Activated effector memory CD4-positive, alpha-beta T cell treated with anti-CD3 and anti-CD28 coated beads, Interleukin-2, amount 50 U/mL, for 16 hours (primary cell): ENCODE results near the gene NPIPA3.
"Not testable (repeated sequence)": the region's sequence is repeated elsewhere in the genome, so short reads cannot be mapped to it uniquely, and the experiment has no call there.

Experiments
- DNase-seq: peaks from one replicate; pipeline ENCODE4 v3.0.0-alpha.2; 2020

The NPIPA3 gene

DNA sequence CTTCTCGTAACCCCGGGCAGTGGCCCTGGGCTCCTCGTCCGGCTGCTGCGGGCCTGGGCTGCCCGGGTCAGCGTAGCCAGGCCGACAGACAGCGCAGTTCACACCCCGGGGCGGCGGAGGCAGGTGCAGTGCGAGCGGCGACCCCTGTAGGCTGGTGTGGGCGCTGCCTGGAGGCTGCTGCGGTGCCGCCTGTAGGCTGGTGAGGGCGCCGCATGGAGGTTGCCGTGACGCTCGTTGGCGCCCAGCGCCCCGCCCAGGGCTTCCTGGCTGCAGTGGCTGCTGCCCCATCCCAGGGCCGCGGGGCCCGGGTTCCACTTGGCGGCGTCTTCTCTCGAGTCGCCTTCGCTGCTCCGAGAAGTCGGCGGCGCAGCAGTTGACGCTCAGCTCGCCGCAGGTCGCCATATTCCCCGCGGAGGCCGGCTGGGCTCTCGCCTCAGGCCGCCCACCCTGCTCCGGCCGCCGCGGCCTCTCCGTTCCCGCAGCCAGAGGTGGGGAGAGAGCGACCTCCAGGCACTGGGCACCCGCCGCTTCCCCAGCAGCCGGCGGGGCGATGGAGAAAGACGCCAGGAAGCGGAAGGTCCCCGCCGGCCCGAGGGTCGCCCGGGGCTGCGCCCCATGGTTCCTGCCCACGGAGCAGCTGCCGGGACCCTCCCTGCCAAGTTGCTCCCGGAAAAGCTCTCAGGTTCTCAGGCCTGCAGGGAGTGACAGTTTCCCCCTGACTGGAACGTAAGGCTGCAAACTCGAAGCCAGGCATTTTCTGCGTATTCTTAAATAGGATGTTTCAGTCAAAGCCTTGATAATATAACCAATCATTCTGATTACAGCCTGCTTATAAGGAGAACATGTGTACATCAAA, at the start of gene NPIPA3:
TSS of gene NPIPA3 (plus strand) at position 256 of the 856 bp plus-strand sequence. CDS start 5,533 bp downstream, outside the sequence.
- DNase-seq: not testable (repeated sequence)

DNA sequence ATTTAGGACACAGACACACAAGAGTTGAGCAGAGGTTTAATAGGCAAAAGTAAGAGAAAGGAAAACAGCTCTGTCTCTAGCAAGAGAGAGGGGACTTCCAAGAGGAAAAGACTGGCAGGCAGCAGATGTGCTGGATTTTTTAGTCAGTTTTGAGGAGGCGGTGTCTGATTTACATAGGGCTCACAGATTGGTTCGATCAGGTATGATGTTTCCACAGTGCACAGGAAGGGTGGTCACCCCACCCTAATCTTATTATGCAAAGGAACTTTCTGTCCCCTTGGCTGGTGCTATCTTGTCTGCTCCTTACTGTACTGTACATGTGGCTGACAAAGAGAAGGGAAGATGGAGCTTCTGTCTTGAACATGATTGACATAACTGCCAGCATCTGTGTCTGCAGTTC, 45.1 kb upstream of the NPIPA3 start:
- no peak for DNase-seq

DNA sequence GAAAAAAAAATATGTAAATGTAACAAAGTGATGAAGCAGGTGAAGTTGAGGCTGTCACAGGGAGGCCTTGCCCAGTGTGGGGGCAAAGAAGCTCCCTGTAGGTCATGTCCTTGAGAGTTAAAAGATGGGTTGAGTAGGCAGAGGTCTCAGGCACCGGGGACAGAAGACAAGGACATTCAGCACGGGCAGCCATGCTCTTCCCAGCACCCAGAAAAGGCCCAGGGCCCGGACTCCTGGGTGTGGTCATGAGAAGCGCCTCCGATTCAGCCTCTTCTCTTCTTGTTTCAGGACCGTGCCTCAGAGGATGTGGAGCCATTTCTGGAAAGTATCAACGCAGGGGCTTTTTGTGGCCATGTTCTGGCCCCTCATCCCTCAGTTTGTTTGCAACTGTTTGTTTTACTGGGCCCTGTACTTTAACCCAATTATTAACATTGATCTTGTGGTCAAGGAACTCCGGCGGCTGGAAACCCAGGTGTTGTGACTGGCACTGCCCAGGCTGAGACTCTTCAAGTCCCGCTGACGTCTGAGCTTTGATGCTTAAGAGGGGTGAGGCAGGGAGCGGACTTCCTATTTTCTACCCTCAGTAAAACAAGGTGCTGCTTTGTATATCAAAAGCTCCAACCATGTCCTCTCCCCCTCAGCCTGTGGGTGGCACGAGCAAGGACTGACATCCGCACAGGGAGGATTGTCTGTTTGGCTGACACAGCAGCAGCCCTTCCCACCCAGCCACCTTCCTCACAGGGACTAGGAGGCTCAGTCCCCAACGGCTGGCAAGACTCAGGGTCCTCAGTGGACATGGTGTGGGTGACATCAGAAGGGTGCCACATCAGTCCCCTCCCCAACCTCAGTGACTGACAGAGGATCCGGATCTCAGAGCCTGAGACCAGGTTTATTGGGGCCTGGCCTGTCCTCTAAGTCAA, 35.6 kb upstream of the NPIPA3 start:
- no peak for DNase-seq

DNA sequence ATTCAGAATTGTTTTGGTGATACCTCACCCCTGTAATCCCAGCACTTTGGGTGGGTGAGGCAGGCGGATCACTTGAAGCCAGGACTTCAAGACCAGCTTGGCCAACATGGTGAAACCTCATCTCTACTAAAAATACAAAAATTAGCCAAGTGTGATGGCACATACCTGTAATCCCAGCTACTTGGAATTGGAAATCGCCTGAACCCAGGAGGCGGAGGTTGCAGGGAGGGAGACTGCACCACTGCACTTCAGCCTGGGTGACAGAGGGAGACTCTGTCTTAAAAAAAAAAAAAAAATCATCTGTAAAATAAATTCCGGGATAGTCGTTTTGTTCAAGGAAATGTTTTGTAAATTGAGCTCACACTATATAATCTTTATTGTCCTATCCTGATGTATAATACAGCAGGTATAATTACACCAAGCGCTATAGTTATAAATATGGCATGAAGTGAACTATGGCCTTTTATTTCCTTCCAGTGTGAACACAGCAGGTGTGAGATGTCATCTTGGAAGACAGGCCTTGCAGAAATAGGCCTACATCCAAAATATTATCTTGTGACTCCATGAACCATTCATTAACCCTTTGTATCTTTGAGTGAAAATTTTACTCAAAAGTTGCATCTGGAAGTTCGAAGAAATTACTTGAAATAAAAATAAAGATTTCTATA, 34.5 kb upstream of the NPIPA3 start:
- DNase-seq: no peak

DNA sequence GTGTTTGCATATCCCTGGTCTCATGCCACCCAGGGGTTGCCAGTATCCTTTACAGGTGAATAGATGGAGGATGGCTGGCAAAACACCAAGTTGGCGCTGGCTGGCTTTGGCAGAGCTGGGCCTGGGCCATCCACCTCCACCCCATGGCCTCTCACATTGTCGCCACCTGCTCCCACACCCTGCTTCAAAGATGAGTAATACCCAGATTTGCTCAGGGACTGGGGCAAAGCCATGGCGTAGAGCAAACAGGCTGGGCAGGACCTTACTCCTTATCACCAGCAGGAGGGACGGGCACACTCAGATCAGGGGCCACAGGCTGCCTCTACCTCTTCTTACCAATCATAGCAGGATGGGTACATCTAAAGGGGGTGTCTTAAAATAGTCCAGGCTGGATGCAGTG, 33.4 kb upstream of the NPIPA3 start:
- no peak for DNase-seq

DNA sequence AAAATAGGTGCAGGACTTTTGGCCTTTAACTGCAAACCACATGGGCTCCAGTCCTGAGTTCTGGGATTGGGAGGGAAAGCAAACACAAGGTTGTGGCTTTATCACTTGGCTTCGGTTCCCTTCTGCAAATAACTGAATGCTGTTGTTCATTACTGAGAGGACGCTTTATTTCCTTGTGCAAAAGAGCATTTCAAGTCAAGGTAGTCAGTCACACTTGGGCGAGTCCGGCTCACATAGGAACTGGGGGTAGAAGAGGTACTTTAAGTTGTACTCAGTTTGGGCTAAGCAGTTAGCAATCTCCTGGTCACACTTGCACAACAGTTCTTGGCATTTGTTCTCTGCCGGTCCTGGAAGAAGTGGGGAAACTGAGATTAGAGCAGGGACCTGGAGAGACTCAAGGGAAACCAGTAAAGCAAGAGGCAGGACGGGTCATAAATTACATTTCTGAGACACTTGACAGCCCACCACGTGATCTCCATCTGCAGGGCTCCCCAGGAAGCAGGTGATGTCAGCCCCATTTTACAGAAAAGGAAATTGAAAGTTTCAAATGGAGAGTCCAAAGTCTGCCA, 30.7 kb upstream of the NPIPA3 start:
- no peak for DNase-seq

DNA sequence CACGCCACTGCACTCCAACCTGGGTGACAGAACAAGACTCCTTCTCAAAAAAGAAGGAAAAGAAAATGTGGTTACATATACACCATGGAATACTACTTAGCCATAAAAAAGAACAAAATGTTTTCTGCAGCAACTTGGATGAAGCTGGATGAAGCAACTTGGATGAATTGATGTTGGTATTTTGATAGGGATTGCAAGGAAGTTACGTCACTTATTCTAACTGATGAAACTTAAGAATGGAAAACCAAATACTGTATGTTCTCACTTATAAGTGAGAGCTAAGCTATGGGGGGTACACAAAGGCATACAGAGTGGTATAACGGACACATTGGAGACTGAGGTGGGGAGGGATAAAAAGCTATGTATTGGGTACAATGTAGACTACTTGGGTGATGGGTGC, 26.6 kb upstream of the NPIPA3 start:
- DNase-seq: no peak

DNA sequence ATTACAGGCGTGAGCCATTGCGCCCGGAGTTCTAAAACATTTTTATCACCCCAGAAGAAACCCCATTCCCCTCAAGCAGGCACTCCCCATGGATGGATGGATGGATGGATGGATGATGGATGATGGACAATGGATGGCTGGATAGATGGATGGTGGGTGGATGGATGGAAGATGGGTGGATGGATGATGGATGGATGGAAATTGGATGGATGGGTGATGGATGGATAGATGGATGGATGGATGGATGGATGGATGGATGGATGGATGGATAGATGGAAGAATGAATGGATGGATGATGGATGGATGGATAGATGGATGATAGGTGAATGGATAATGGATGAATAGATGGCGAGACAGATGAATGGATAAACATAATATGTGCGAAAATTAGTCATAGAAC, 25.6 kb upstream of the NPIPA3 start:
- DNase-seq: no peak

DNA sequence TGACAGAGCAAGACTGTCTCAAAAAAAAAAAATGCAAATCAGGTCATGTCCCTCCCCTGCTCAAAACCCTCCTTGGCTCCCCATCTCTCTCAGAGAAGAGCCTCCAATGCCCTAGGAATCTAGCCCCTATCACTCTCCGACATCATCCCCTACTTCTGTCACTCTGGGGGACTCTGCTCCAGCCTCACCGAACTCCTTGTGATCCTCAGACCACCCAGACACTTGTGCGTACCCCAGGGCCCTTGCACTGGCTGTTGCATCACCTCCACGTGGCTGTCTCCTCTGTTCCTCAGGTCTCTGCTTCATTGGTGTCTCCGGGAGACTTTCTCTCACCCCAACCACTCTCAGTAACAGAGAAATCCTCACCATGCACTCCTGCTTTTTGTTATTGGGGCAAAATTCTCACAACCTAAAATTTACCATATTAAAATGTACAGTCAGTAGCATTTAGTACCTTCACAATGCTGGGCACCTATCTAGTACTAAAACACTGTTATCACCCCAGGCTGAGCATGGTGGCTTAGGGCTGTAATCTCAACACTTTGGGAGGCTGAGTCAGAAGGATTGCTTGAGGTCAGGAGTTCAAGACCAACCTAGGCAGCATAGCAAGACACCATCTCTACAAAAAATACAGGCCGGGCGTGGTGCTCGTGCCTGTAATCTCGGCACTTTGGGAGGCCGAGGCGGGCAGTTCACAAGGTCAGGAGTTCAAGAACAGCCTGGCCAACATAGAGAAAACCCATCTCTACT, 24.3 kb upstream of the NPIPA3 start:
- no peak for DNase-seq

DNA sequence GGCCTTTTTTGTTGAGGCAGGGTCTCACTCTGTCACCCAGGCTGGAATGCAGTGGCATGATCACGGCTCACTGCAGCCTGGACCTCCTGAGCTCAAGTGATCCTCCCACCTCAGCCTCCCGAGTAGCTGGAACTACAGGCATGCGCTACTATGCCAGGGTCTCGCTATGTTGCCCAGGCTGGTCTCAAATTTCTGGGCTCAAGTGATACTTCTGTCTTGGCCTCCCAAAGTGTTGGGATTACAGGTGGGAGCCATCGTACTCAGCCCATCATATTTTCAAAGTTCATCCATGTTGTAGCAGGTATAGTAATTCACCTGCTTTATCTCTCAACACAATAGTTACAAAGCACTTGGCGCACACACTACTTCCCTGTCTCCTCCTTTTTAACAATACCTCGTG, 22.8 kb upstream of the NPIPA3 start:
- not testable (repeated sequence) for DNase-seq

DNA sequence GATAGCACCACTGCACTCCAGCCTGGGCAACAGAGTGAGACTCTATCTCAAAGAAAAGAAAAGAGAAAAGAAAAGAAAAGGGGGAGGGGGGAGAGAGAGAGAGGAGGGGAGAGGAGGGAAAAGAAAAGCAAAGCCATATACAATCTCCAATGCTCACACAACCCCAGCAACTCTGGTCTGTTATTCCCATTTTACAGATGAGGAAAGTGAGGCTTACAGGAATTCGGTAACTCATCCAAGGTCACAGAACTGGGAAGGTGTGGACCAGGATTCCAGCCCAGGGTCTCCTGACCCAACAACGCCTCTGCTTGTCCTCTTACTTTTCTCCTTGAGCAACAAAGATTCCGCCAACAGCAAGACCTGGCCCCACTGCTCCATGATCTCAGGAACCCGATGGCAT, 22.1 kb upstream of the NPIPA3 start:
- no peak for DNase-seq

DNA sequence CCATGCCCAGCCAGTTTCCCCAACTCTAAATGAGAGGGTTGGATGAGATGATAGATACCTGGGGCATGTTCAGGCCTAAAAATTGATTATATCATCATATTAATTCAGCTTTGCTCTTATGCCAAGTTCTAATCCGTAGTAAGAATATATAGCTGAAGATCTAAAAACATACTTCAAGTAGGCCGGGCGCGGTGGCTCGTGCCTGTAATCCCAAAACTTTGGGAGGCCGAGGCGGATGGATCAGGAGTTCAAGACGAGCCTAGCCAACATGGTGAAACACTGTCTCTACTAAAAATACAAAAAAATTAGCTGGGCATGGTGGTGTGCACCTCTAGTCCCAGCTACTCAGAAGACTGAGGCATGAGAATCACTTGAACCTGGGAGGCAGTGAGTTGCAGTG, 21.1 kb upstream of the NPIPA3 start:
- DNase-seq: no peak

DNA sequence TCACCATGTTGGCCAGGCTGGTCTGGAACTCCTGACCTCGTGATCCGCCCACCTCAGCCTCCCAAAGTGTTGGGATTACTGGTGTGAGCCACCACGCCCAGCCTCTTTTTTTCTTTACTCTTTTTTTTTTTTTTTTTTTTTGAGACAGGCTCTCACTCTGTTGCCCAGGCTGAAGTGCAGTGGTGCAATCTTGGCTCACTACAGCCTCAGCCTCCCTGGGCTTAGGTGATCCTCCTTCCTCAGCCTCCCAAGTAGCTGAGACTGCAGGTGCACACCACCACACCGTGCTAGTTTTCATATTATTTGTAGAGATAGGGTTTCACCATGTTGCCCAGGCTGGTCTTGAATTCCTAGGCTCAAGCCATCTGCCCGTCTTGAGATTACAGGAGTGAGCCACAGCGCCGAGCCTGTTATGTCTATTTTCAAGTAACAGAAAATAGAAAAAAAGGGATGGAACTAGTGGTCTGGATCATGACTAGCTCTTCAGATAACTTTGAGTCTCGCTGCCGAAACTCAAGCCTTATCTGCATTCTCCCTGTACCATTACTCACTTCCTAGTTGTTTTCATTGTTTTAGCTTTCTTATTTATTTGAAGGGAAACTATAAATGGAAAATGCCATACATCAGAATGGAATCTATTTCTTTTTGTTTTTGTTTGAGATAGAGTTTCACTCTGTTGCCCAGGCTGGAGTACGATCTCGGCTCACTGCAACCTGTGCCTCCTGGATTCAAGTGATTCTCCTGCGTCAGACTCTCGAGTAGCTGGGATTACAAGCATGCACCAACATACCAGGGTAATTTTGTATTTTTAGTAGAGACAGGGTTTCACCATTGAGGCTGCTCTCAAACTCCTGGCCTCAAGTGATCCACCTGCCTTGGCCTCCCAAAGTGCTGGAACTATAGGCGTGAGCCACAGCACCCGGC, 17.1 kb upstream of the NPIPA3 start:
- not testable (repeated sequence) for DNase-seq

DNA sequence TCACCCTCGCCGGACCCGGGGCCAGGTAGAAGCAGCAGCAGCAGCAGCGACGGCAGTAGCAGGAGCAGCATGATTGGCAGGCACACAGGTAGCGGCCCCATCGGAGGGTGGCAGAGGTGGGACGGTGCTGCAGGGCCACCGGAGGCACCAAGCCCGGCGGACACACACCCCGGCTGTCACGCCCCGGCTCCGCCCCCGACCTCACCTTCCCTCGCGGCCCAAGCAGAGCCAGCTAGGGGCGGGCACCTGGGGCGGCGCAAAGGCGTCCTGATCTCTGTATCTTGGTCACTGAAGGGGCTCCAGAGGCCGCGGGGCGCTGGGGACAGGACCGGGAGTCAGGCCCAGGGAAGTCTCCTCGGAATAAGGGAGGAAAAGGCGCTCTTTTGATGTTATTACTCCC, 9.1 kb upstream of the NPIPA3 start, which contains the start of gene PLA2G10:
TSS of gene PLA2G10 (minus strand) at position 180 of the 400 bp plus-strand sequence. CDS start at position 101, 79 bp downstream.
- not testable (repeated sequence) for DNase-seq

DNA sequence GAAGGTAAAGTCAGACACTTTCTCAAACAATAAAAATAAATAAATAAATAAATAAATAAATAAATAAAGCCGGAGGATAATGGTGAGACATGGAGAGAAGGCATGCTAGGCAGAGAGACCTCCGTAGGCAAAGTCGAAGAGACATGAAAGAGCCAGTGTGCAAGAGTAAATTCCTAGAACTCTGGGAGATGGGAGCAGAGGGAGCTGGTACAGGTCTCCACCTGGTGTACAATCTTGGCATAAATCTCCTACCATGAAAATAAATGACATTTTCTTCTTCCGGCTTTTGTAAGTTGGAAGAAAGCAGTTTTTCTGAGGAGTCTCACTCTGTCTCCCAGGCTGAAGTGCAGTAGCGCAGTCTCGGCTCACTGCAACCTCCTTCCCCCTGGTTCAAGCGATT, 1.4 kb upstream of the NPIPA3 start:
- not testable (repeated sequence) for DNase-seq

DNA sequence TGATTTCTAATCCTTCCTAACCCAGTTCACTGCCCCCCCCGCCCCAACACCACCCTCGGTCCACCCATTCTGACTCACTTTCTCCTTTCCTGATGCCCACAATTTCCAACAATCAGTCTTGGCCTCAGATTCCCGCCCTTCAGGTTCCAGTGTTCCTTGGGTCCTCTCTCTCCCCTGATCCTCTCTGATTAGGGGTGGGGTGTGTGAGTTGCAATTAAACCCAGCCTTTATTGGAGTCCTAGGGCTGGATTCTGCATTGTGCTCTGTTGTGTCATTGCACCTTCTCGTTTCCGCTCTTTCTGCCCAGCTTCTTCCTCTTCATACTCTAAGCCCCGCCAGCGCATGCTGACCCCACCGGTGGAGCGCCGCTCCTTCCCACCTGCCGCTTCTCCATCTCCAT, 539 bp upstream of the NPIPA3 start:
- not testable (repeated sequence) for DNase-seq

DNA sequence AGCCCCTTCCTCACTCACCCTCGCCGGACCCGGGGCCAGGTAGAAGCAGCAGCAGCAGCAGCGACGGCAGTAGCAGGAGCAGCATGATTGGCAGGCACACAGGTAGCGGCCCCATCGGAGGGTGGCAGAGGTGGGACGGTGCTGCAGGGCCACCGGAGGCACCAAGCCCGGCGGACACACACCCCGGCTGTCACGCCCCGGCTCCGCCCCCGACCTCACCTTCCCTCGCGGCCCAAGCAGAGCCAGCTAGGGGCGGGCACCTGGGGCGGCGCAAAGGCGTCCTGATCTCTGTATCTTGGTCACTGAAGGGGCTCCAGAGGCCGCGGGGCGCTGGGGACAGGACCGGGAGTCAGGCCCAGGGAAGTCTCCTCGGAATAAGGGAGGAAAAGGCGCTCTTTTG, 30.0 kb downstream of the NPIPA3 start:
- not testable (repeated sequence) for DNase-seq

DNA sequence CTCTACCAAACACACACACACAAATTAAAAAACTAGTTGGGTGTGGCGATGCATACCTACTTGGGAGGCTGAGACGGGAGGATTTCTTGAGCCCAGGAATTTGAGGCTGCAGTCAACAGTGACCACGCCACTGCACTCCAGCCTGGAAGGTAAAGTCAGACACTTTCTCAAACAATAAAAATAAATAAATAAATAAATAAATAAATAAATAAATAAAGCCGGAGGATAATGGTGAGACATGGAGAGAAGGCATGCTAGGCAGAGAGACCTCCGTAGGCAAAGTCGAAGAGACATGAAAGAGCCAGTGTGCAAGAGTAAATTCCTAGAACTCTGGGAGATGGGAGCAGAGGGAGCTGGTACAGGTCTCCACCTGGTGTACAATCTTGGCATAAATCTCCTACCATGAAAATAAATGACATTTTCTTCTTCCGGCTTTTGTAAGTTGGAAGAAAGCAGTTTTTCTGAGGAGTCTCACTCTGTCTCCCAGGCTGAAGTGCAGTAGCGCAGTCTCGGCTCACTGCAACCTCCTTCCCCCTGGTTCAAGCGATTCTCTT, 37.7 kb downstream of the NPIPA3 start:
- not testable (repeated sequence) for DNase-seq

DNA sequence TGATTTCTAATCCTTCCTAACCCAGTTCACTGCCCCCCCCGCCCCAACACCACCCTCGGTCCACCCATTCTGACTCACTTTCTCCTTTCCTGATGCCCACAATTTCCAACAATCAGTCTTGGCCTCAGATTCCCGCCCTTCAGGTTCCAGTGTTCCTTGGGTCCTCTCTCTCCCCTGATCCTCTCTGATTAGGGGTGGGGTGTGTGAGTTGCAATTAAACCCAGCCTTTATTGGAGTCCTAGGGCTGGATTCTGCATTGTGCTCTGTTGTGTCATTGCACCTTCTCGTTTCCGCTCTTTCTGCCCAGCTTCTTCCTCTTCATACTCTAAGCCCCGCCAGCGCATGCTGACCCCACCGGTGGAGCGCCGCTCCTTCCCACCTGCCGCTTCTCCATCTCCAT, 38.6 kb downstream of the NPIPA3 start:
- not testable (repeated sequence) for DNase-seq
